ENCODE data around the gene REG4. TPM values are rescaled to one million over a fixed set of nuclear protein-coding genes. Genes with fewer than 3 reads are reported as not detected.

The REG4 gene
- total RNA-seq, 1 donor from 2014 or later, result not detected

DNA sequence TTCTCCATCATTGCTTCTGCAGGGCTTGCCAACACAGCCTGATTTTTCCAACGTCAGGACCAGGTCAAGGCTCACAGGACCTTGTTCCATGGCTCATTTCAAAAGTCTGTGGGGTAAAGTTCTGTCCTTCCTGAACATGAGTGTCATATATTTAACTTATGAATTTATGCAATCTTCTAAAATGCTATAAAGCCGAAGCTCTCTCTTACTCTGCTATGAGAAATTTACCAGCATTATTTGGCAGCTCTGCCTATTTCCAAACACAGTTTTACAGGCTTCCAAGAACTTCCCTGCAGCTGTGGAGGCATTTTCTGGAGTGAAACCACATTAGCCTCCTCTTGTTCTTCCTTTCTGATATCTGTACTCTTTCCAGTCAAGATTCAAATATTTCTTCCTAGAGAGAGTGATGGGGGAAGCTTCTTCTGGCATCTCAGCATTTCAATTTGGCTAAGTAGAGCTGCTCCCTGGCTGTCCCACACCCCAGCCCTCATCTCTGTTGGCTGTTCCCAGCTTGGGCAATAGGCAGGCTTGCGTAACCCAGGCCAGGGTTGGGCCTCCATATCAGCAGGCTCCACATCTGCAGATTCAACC is 27.0 kb downstream of the REG4 start:
- peaks cover 14% of the 10 kb centered on the region for H3K4me1 ChIP-seq
- no peaks in the 10 kb centered on the region for H3K27me3 ChIP-seq
- no peak overlapping the region for H3K27ac ChIP-seq
- intact Hi-C loops (cut with DNase I), result no loop called here
- peak; percentile 78 for ATAC-seq
- H3K4me3 ChIP-seq, result no peak overlapping the region
- TF ChIP-seq, protein P1, sequence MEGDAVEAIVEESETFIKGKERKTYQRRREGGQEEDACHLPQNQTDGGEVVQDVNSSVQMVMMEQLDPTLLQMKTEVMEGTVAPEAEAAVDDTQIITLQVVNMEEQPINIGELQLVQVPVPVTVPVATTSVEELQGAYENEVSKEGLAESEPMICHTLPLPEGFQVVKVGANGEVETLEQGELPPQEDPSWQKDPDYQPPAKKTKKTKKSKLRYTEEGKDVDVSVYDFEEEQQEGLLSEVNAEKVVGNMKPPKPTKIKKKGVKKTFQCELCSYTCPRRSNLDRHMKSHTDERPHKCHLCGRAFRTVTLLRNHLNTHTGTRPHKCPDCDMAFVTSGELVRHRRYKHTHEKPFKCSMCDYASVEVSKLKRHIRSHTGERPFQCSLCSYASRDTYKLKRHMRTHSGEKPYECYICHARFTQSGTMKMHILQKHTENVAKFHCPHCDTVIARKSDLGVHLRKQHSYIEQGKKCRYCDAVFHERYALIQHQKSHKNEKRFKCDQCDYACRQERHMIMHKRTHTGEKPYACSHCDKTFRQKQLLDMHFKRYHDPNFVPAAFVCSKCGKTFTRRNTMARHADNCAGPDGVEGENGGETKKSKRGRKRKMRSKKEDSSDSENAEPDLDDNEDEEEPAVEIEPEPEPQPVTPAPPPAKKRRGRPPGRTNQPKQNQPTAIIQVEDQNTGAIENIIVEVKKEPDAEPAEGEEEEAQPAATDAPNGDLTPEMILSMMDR (IDR thresholded peaks at IDR 0.05), result no peak
- no peaks in the 10 kb centered on the region for H3K9me3 ChIP-seq
- peak; percentile 90 for DNase-seq
- no peaks in the 10 kb centered on the region for H3K36me3 ChIP-seq

DNA sequence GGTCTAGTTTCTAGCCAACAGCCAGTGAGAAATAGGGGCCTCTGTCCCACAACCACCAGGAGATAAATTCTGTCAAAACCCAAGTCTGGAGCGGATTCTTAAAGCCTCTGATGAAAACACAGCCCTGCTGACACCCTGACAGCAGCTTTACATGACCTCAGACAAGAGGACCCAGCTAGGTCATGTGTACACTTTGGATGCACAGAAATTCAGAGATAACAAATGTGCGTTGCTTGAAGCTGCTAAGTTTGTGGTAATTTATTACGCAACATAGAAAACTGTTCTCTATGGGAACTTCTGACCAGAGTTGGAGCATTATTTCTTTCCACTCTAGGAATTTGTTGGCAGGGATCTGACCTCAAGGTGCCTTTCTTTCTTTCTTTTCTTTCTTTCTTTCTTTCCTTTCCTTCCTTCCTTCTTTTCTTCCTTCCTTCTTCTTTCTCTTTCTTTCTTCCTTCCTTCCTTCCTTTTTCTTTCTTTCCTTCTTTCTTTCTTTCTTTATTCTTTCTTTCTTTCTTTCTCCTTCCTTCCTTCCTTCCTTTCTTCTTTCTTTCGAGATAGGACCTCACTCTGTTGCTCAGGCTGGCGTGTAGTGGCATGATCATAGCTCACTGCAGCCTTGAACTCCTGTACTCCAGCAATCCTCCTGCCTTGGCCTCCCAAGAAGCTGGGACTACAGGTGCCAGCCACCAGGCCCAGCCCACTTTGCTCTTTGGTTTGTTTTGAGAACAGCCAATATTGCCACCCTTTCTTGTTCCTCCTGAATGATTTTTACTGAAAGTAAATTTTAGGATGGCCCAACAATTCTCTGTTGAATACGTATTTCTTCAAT is 27.7 kb downstream of the REG4 start:
- Histone ChIP-seq H3K9me3 (no peaks in the 10 kb centered on the region), H3K4me1 (peaks cover 14% of the 10 kb centered on the region), H3K27me3 (no peaks in the 10 kb centered on the region), H3K4me3 (no peak overlapping the region), H3K36me3 (no peaks in the 10 kb centered on the region), H3K27ac (no peak overlapping the region)
- TF ChIP-seq, protein P1 (IDR thresholded peaks at IDR 0.05), result no peak
- intact Hi-C loops (cut with DNase I), result no loop called here
- DNase-seq (no peak), ATAC-seq (no peak)

DNA sequence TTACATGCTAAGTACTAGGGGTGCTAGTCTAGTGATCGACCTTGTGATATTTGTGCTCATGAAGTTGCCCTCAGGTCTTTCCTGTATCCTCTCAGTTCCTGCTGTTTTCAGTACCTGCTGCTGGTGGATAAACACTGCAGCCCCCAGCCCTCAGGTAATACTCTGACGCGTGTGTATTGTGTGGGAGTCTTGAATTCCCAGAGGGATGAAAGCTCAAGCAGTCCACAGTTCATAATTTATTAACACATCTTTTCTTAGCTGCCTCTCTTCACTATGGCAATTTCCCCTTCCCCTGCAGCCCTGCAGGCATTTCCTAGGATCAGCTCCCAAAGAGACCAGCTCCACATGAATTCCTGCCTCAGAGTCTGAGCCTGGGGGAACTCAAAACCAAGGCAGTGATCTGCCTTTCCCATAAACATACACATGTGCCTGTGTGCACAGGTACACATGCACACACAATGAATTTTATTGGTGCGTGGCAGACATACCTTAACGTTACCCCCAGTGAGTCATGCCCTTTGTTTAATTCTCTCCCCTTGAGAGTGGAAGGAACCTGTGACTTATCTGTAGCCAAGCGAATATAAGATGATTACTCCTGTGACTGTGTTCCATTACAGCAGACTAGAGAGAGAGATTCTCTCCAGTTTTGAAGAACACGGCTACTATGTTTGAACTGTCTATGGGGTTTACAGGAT is 28.5 kb downstream of the REG4 start:
- Histone ChIP-seq H3K4me3 (no peak overlapping the region), H3K9me3 (no peaks in the 10 kb centered on the region), H3K36me3 (no peaks in the 10 kb centered on the region), H3K27ac (no peak overlapping the region), H3K27me3 (no peaks in the 10 kb centered on the region), H3K4me1 (peaks cover 14% of the 10 kb centered on the region)
- DNase-seq (no peak), ATAC-seq (peak; percentile 5)
- intact Hi-C loops (cut with DNase I), result no loop called here
- TF ChIP-seq, protein P1 (IDR thresholded peaks at IDR 0.05), result no peak

DNA sequence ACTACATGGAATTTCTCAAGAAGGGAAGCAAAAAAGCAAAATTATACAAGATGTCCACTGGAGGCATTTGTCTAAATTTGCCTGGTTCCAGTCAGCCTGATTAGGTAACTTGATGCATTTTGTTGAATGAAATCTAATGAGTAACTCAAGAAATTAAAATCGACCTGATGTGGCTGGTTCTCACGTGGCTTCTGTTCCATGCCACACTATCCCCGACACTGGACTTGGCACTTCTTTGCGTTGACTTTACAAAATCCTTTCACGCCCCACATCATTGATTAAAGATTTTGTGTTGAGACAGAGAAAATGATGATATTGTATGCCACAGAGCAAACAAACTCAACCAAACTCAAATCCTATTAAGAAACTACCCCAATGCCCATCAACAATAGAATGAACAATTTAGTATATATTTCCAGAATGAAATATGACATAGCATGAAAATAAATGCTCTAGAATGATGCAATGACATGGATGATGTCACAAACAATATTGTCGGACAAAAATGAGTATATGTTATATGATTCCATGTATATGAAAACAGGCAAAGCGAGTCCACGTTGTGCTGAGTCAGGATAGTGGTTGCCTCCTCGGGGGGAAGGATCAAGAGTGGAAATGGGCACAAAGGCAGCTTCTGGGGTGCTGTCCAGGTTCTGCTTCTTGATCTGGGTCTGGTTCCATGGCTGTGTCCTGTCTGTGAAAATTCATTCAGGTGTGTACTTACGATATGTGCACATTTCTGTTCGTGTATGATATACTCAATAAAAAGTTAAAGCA is 29.6 kb downstream of the REG4 start:
- Histone ChIP-seq H3K4me3 (no peak overlapping the region), H3K27me3 (no peaks in the 10 kb centered on the region), H3K4me1 (peaks cover 14% of the 10 kb centered on the region), H3K27ac (no peak overlapping the region), H3K36me3 (no peaks in the 10 kb centered on the region), H3K9me3 (no peaks in the 10 kb centered on the region)
- intact Hi-C loops (cut with DNase I), result no loop called here
- TF ChIP-seq, protein P1 (IDR thresholded peaks at IDR 0.05), result no peak
- ATAC-seq (no peak), DNase-seq (no peak)

DNA sequence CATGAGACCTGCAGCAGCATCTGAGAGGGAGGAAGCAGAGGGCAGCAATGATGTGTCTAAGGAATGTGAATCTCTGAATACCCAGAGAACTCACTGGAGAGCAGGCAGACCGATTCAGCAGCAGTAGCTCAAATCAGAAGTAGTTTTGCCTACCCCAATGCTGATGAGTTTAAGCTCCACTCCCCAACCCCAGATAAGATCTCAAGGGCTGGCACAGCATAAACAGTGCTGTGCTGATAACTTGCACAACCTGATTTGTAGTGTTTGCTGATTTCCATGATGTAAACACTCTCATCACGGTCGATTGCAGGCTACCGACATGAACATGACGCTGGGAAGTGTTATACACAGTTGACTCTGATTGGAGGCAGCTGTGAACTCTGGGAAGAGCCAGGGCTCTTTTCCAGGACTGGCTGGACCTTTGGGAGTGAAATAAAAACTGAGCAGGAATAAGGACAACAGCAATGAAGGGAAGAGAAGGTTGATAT is 31.3 kb downstream of the REG4 start:
- TF ChIP-seq, protein P1 (IDR thresholded peaks at IDR 0.05), result no peak
- intact Hi-C loops (cut with DNase I), result no loop called here
- Histone ChIP-seq H3K4me3 (no peak overlapping the region), H3K9me3 (no peaks in the 10 kb centered on the region), H3K27ac (no peak overlapping the region), H3K4me1 (peaks cover 14% of the 10 kb centered on the region), H3K27me3 (no peaks in the 10 kb centered on the region), H3K36me3 (no peaks in the 10 kb centered on the region)
- ATAC-seq (peak; percentile 91), DNase-seq (peak; percentile 63)

All from upper lobe of right lung (tissue), 1 donor.